Measurements from ENCODE around the gene TRPM2.

- TF ChIP-seq CTCF (IDR thresholded peaks at IDR 0.05; ENCODE audit: extremely low read depth in 1 of 2, insufficient read depth in 1 of 2, low read depth in 1 of 2, low read length in 2 of 2) (no peak), MYC (IDR thresholded peaks at IDR 0.05; ENCODE audit: low read depth, low read length) (no peak), POLR2A (IDR thresholded peaks at IDR 0.05; ENCODE audit: low read depth, low read length) (no peak), MAX (IDR thresholded peaks at IDR 0.05; ENCODE audit: insufficient read depth, insufficient read length) (no peak), EZH2 (IDR thresholded peaks at IDR 0.05; ENCODE audit: borderline replicate concordance, low read depth, low read length, severe bottlenecking) (no peak), POLR2AphosphoS5 (IDR thresholded peaks at IDR 0.05; ENCODE audit: insufficient read depth, low read depth, low read length) (no peak), JUN (IDR thresholded peaks at IDR 0.05; ENCODE audit: borderline replicate concordance, insufficient read depth, insufficient read length, low read depth) (no peak), GATA2 (IDR thresholded peaks at IDR 0.05; ENCODE audit: insufficient read depth, insufficient read length, low read depth, low read length) (no peak), FOS (IDR thresholded peaks at IDR 0.05; ENCODE audit: borderline replicate concordance, insufficient read depth, low read length) (no peak)
Measured at GRCh38 chr21:44420416-44421205, 67.2 kb downstream of the TRPM2 start.

Measured in endothelial cell of umbilical vein (primary cell).